ENCODE measurements around the gene APPL1.

Gene APPL1

GRCh38 chr3:57227204-57227929 lies at the start of gene APPL1:
Gene APPL1, plus strand, starts transcription at chr3:57227729. Its CDS starts 155 bp downstream, at chr3:57227884.
- Mint-ChIP-seq H3K9me3 (no peaks in the 10 kb centered on the region), H3K27ac (peak within 1 kb of the TSS; percentile 67), H3K4me1 (peaks cover 30% of the 10 kb centered on the region), H3K4me3 (peak within 1 kb of the TSS; percentile 82), H3K36me3 (peaks cover 7% of the 10 kb centered on the region)
- DNase-seq (ENCODE audit: low spot score in 2 of 2) (peak; percentile 91 to 95), ATAC-seq (peak; percentile 91)

GRCh38 chr3:57179580-57180410 lies 47.7 kb upstream of the APPL1 start:
- no peak overlapping the region for H3K27ac Mint-ChIP-seq
- no peak overlapping the region for H3K4me3 Mint-ChIP-seq
- H3K4me1 Mint-ChIP-seq, result no peaks in the 10 kb centered on the region
- ATAC-seq (no peak), DNase-seq (ENCODE audit: low spot score in 2 of 2) (no peak)
- no peaks in the 10 kb centered on the region for H3K36me3 Mint-ChIP-seq
- no peaks in the 10 kb centered on the region for H3K9me3 Mint-ChIP-seq

- no peak for ATAC-seq
- H3K36me3 Mint-ChIP-seq, result no peaks in the 10 kb centered on the region
- no peak for DNase-seq (ENCODE audit: low spot score in 2 of 2)
- H3K4me3 Mint-ChIP-seq, result no peak overlapping the region
- H3K27ac Mint-ChIP-seq, result no peak overlapping the region
- H3K4me1 Mint-ChIP-seq, result no peaks in the 10 kb centered on the region
- H3K9me3 Mint-ChIP-seq, result no peaks in the 10 kb centered on the region
Measured at GRCh38 chr3:57184526-57184925, 43.0 kb upstream of the APPL1 start.

- no peak for DNase-seq (ENCODE audit: low spot score in 2 of 2)
- H3K4me3 Mint-ChIP-seq, result no peak overlapping the region
- ATAC-seq, result no peak
- H3K9me3 Mint-ChIP-seq, result no peaks in the 10 kb centered on the region
- H3K27ac Mint-ChIP-seq, result no peak overlapping the region
- H3K4me1 Mint-ChIP-seq, result no peaks in the 10 kb centered on the region
- peaks cover 5% of the 10 kb centered on the region for H3K36me3 Mint-ChIP-seq
Measured at GRCh38 chr3:57192028-57192427, 35.5 kb upstream of the APPL1 start.

- Mint-ChIP-seq H3K9me3 (no peaks in the 10 kb centered on the region), H3K36me3 (peaks cover 6% of the 10 kb centered on the region), H3K27ac (no peak overlapping the region), H3K4me3 (no peak overlapping the region), H3K4me1 (no peaks in the 10 kb centered on the region)
- no peak for DNase-seq (ENCODE audit: low spot score in 2 of 2)
- ATAC-seq, result no peak
Measured at GRCh38 chr3:57194641-57195040, 32.9 kb upstream of the APPL1 start.

GRCh38 chr3:57199895-57200297 lies 27.6 kb upstream of the APPL1 start, which contains the start of gene HESX1:
Gene HESX1, minus strand, starts transcription at chr3:57199978. Its CDS starts 60 bp downstream, at chr3:57199918.
- Mint-ChIP-seq H3K4me1 (no peaks in the 10 kb centered on the region), H3K4me3 (no peak within 1 kb of the TSS), H3K36me3 (peaks cover 6% of the 10 kb centered on the region), H3K27ac (no peak within 1 kb of the TSS), H3K9me3 (no peaks in the 10 kb centered on the region)
- ATAC-seq, result no peak
- DNase-seq (ENCODE audit: low spot score in 2 of 2), result no peak

GRCh38 chr3:57206423-57206822 lies 21.1 kb upstream of the APPL1 start:
- Mint-ChIP-seq H3K9me3 (no peaks in the 10 kb centered on the region), H3K4me1 (no peaks in the 10 kb centered on the region), H3K27ac (no peak overlapping the region), H3K4me3 (no peak overlapping the region), H3K36me3 (no peaks in the 10 kb centered on the region)
- no peak for DNase-seq (ENCODE audit: low spot score in 2 of 2)
- ATAC-seq, result no peak

- H3K4me1 Mint-ChIP-seq, result peaks cover 10% of the 10 kb centered on the region
- H3K4me3 Mint-ChIP-seq, result no peak overlapping the region
- H3K27ac Mint-ChIP-seq, result no peak overlapping the region
- H3K9me3 Mint-ChIP-seq, result no peaks in the 10 kb centered on the region
- DNase-seq (ENCODE audit: low spot score in 2 of 2), result no peak
- ATAC-seq, result no peak
- no peaks in the 10 kb centered on the region for H3K36me3 Mint-ChIP-seq
Measured at GRCh38 chr3:57221883-57222282, 5.6 kb upstream of the APPL1 start.

GRCh38 chr3:57224856-57225255 lies 2.7 kb upstream of the APPL1 start:
- no peak overlapping the region for H3K27ac Mint-ChIP-seq
- no peaks in the 10 kb centered on the region for H3K36me3 Mint-ChIP-seq
- ATAC-seq (no peak), DNase-seq (ENCODE audit: low spot score in 2 of 2) (no peak)
- peaks cover 25% of the 10 kb centered on the region for H3K4me1 Mint-ChIP-seq
- H3K9me3 Mint-ChIP-seq, result no peaks in the 10 kb centered on the region
- no peak overlapping the region for H3K4me3 Mint-ChIP-seq

- peaks cover 30% of the 10 kb centered on the region for H3K4me1 Mint-ChIP-seq
Measured at GRCh38 chr3:57226176-57226575, 1.4 kb upstream of the APPL1 start.

GRCh38 chr3:57227930-57228751 lies 612 bp downstream of the APPL1 start:
- Mint-ChIP-seq H3K4me3 (peak overlapping the region; percentile 82), H3K9me3 (no peaks in the 10 kb centered on the region), H3K36me3 (peaks cover 7% of the 10 kb centered on the region), H3K27ac (peak overlapping the region; percentile 67), H3K4me1 (peaks cover 30% of the 10 kb centered on the region)
- DNase-seq (ENCODE audit: low spot score in 2 of 2), result peak; percentile 15 to 67
- peak; percentile 56 for ATAC-seq

More at GRCh38 chr3:57226176-57226575, 1.4 kb upstream of the APPL1 start:
- H3K36me3 Mint-ChIP-seq, result peaks cover 7% of the 10 kb centered on the region
- DNase-seq (ENCODE audit: low spot score in 2 of 2) (no peak), ATAC-seq (no peak)
- no peak overlapping the region for H3K27ac Mint-ChIP-seq
- H3K9me3 Mint-ChIP-seq, result no peaks in the 10 kb centered on the region
- H3K4me3 Mint-ChIP-seq, result no peak overlapping the region

GRCh38 chr3:57230006-57230405 lies 2.5 kb downstream of the APPL1 start:
- DNase-seq (ENCODE audit: low spot score in 2 of 2) (no peak), ATAC-seq (no peak)
- Mint-ChIP-seq H3K9me3 (no peaks in the 10 kb centered on the region), H3K4me3 (peak overlapping the region; percentile 82), H3K36me3 (peaks cover 7% of the 10 kb centered on the region), H3K4me1 (peaks cover 30% of the 10 kb centered on the region), H3K27ac (no peak overlapping the region)

- H3K4me1 Mint-ChIP-seq, result peaks cover 16% of the 10 kb centered on the region
- no peak for ATAC-seq
- H3K4me3 Mint-ChIP-seq, result no peak overlapping the region
- DNase-seq (ENCODE audit: low spot score in 2 of 2), result no peak
- H3K9me3 Mint-ChIP-seq, result no peaks in the 10 kb centered on the region
- H3K27ac Mint-ChIP-seq, result no peak overlapping the region
- H3K36me3 Mint-ChIP-seq, result peaks cover 37% of the 10 kb centered on the region
Measured at GRCh38 chr3:57233799-57234198, 6.3 kb downstream of the APPL1 start.

GRCh38 chr3:57234613-57235575 lies 7.4 kb downstream of the APPL1 start:
- Mint-ChIP-seq H3K36me3 (peaks cover 48% of the 10 kb centered on the region), H3K4me1 (peaks cover 5% of the 10 kb centered on the region), H3K9me3 (no peaks in the 10 kb centered on the region), H3K27ac (no peak overlapping the region), H3K4me3 (no peak overlapping the region)
- DNase-seq (ENCODE audit: low spot score in 2 of 2), result no peak
- no peak for ATAC-seq
